GM23338 (cell line): ENCODE measurements around the gene MORN4. TPM values are rescaled to one million over a fixed set of nuclear protein-coding genes. Genes with fewer than 3 reads are reported as not detected.

Experiments used
- CREB1 ChIP-seq: fragments of 250-450 bp; sonication (Bioruptor Pico); IDR thresholded peaks from 2 replicates; pipeline ENCODE4 v1.5.0; 2020; ENCODE audit warnings: low read depth, mild to moderate bottlenecking, moderate library complexity
- CTCF ChIP-seq, 2 experiments: fragments of 200-600 bp in 1 of 2; sonication (generic) in 1 of 2; conservative IDR thresholded peaks; 2 replicates each; pipeline versions ENCODE4 v1.5.1 to v1.6.1; 2016 to 2017; ENCODE audit warnings: antibody characterized with exemption in 2 of 2, low read depth in 2 of 2, mild to moderate bottlenecking in 2 of 2, moderate library complexity in 1 of 2
- EZH2 ChIP-seq: fragments of 200-600 bp; sonication (generic); IDR thresholded peaks from one replicate; pipeline ENCODE4 v1.8.0; 2017; ENCODE audit warnings: antibody characterized with exemption, mild to moderate bottlenecking, low read depth; ENCODE audit not compliant: unreplicated experiment
- REST ChIP-seq: IDR thresholded peaks from one replicate; pipeline ENCODE4 v1.6.1; 2018; ENCODE audit warnings: antibody characterized with exemption; ENCODE audit not compliant: unreplicated experiment
- ZNF114 ChIP-seq: fragments of 250-450 bp; sonication (Bioruptor Pico); IDR thresholded peaks from 2 replicates; pipeline ENCODE4 v1.5.0; 2020; ENCODE audit warnings: mild to moderate bottlenecking, moderate library complexity
- ZNF462 ChIP-seq: fragments of 250-450 bp; sonication (Bioruptor Pico); IDR thresholded peaks from 2 replicates; pipeline ENCODE4 v1.5.0; 2020; ENCODE audit warnings: mild to moderate bottlenecking, moderate library complexity
- polyA plus RNA-seq: library from polyadenylated mRNA; unstranded; fragments of >200 nt; fragmentation: Nextera tagmentation; extraction: Ambion mirVana; gene quantifications from 2 replicates; pipeline ENCODE4 v1.2.1, GENCODE V29; 2016
- total RNA-seq: library from RNA; depleted of rRNA; stranded (reverse); fragments of >200 nt; shearing (Covaris generic); gene quantifications from 2 replicates; pipeline ENCODE4 v1.2.3, GENCODE V29; 2014

The MORN4 gene
- total and polyA plus RNA-seq, 2 experiments from 2014 or later: 9.0 to 50.0 TPM

- TF ChIP-seq ZNF462 (no peak), REST (no peak), CREB1 (CRISPR knock-in tag) (no peak), CTCF (conservative IDR thresholded peaks at IDR 0.05; ENCODE audit: low read depth in 2 of 2) (no peak), EZH2 (no peak), ZNF114 (no peak)
Measured at GRCh38 chr10:97571622-97572021, 61.7 kb downstream of the MORN4 start (continued).
